AML-193 (cell line): ENCODE data around the gene LOXL3.

Source experiments
- DNase-seq, 2 experiments: peaks; one replicate each; lab custom pipeline; 2025; lab: John Stamatoyannopoulos, UW

Gene LOXL3

GRCh38 chr2:74507145-74507925, 46.4 kb downstream of the LOXL3 start, which contains the start of gene PCGF1:
TSS of gene PCGF1 (minus strand) at chr2:74507695. CDS start at chr2:74507668, 27 bp downstream.
- DNase-seq = peak; percentile 90 to 91

- no peak for DNase-seq
Observed at GRCh38 chr2:74505448-74506246, 48.1 kb downstream of the LOXL3 start.

- no peak for DNase-seq
Observed at GRCh38 chr2:74504591-74504990, 49.2 kb downstream of the LOXL3 start.

GRCh38 chr2:74503506-74504475, 50.0 kb downstream of the LOXL3 start:
- no peak for DNase-seq

- DNase-seq = peak in 1 of 2 experiments; percentile 17
Observed at GRCh38 chr2:74502720-74503505, 50.8 kb downstream of the LOXL3 start.

GRCh38 chr2:74502147-74502719, 51.5 kb downstream of the LOXL3 start:
- no peak for DNase-seq

- DNase-seq = no peak
Observed at GRCh38 chr2:74501335-74502071, 52.2 kb downstream of the LOXL3 start.

GRCh38 chr2:74500578-74500946, 53.2 kb downstream of the LOXL3 start:
- no peak for DNase-seq

- no peak for DNase-seq
Observed at GRCh38 chr2:74499940-74500577, 53.7 kb downstream of the LOXL3 start.

GRCh38 chr2:74499267-74499939, 54.3 kb downstream of the LOXL3 start, which contains the start of gene LBX2:
TSS of gene LBX2 (minus strand) at chr2:74499603. CDS start at chr2:74499537, 66 bp downstream.
- no peak for DNase-seq

GRCh38 chr2:74498500-74499266, 55.1 kb downstream of the LOXL3 start:
- DNase-seq = no peak

- DNase-seq = no peak
Observed at GRCh38 chr2:74497777-74498499, 55.8 kb downstream of the LOXL3 start.

GRCh38 chr2:74496997-74497776, 56.6 kb downstream of the LOXL3 start:
- DNase-seq = no peak

GRCh38 chr2:74495440-74495839, 58.3 kb downstream of the LOXL3 start:
- no peak for DNase-seq

- no peak for DNase-seq
Observed at GRCh38 chr2:74493546-74493945, 60.2 kb downstream of the LOXL3 start.
